GM21367 (cell line): ENCODE results near the gene PIGU.
"Not testable (repeated sequence)": the region's sequence is repeated elsewhere in the genome, so short reads cannot be mapped to it uniquely, and the experiment has no call there.

Experiments used
- ATAC-seq: cut with Tn5 transposase; IDR thresholded peaks from one replicate; pipeline ENCODE4 v1.9.1; 2021; ENCODE audit not compliant: unreplicated experiment

The PIGU gene

DNA sequence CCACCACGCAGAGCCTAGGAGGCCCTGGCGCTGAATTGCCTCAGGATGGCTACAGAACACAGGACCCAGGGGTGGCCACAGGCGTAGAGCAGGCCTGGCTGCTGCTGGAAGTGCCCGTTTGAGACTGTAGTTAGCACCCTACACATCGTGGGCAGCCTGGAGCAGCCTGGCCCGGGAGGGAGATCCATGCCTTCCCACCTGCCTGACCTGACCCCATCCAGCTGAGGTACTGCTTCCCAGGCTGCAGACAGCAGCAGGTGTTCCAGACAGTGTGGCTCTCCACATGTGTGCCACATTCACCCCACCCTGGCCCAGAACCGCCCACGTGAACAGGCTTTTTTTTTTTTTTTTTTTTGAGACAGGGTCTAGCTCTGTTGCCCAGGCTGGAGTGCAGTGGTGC lies 139.2 kb downstream of the PIGU start:
- ATAC-seq, result no peak

DNA sequence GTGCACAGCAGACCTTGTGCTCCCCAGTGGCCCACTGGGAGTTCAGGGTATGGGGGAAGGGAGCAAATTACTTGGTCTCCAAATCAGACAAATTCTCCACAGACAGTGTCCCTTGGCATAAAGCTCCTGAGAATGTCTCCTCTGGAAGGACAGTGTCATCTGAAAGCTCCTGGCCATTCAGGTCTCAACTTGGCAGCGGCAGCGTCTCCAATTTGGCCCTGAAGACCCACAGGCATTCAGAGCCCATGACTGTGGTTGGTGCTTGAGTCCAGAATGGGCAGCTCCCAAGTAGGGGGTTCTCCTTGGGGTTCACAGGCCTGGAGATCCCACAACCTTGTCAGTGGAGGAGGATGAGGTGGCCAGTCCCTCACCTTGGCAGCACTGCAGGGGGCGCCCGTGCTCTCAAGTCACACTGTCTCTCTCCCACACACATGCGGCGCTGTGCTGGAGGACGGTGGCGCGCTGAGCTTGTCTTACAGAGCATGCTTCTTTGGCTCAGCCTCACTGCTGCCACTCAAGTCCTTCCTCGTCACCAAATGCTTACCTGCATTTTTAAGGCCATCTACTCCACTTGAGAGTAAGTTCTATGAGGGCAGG lies 140.0 kb downstream of the PIGU start:
- ATAC-seq, result no peak

DNA sequence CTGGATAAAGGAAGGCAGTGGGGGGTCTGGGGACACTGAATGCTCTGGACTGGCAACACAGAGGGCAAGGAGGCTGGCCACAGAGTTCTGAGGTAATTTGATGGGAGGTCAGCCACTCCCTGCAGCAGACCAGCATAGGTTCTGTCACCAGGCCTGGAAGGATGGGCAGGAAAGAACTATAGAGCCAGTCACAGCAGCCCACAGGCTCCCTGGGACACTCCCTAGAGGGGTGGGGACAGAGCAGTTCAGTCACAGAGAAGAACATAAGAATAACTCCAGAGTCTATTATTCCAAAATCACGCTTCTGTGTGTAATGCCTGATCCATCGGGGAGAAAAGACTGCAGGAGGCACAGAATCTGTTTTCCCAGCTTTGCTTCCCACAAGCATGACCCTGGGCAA lies 141.0 kb downstream of the PIGU start:
- ATAC-seq, result no peak

DNA sequence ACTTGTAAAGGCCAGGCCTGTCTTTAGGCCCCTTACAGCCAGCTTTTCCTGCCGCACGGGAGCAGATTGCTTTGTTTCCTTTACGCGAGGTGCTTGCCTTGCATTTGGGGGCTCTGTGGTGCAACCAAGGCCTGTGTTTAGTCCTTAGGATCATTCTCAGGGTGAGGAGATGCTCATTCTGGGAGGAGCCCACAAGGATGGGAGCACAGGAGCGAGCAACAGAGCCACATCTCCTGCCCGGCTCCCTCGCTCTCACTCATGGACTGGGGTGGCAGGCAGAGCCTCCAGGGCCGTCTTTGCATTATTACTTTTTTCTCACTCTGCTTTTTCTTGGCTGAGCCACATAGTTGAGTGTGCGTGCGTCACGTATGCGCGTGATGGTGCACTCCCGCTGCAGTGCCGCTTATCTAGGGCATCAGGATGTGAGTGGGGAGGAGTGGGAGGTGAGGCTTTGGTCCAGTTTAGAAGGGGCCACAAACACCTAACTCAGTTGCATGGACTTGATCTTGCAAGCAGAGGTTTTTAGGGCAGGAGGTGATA lies 141.5 kb downstream of the PIGU start:
- no peak for ATAC-seq

DNA sequence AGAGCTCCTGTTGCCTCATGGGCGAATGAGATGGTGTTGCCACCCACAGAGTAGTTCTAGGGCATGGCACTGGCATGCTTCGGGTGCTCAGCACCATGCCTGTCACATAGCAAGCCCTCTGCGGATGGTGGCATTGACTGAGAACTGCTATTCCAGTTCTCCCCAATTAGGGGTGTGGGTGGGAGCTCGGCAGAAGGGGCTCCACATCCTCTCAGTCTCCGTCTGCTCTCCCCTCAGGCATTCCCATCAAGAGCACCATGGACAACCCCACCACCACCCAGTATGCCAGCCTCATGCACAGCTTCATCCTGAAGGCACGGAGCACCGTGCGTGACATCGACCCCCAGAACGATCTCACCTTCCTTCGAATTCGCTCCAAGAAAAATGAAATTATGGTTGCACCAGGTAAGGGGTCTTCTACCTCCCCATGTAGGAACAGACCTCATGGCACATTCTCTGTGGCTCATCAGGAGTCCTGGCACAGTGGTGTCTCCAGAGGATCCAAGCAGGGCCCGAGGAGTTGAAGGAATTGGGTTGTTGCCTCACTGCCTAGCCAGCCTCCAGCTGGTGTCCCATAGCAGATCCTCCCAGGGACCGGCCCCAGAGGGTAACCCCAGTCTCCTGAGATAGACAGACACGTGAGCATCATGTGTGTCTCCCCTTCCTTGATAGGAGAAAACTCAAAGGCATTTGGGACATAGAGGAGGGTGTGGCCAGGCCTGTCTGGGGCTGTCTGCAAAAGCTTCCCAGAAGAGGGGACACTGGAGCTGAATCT lies 142.3 kb downstream of the PIGU start:
- ATAC-seq, result no peak

DNA sequence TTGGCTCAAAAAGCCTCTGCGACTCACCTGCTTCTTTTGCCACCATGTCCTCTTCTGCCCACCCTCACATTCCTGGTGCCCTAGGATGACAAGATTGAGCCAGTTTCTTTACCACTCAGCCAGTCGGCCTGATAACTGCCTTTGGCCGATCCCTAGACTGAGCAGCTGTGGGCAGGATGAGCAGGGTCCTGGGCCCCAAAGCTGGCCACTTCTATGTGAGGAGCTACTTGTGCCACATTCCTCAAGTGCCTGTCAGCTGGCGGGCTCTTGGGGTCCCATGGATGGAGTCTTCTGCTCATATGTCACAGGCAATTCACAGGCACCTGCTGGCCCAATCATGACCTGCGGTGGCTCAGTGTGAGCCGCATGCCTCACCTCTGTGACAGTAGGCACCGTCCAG lies 144.1 kb downstream of the PIGU start:
- ATAC-seq, result no peak

DNA sequence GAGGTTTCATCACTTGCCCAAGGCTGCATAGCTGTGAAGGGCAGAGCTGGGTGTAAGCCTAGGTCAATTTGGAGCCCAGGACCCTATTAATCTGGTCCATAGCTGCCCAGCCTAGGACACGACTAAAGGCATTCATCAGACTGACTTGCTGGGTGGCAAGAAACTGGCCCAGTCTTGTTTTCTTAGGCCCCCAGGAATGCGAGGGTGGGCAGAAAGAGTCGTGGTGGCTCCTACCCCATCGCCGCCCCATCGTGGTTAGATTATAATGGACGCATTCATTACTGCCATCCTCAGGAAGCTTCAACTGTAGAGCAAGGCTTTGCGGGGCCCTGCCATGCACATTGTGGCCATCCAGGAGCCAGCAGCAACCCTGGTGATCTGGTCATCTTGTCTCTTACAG lies 144.6 kb downstream of the PIGU start:
- no peak for ATAC-seq

DNA sequence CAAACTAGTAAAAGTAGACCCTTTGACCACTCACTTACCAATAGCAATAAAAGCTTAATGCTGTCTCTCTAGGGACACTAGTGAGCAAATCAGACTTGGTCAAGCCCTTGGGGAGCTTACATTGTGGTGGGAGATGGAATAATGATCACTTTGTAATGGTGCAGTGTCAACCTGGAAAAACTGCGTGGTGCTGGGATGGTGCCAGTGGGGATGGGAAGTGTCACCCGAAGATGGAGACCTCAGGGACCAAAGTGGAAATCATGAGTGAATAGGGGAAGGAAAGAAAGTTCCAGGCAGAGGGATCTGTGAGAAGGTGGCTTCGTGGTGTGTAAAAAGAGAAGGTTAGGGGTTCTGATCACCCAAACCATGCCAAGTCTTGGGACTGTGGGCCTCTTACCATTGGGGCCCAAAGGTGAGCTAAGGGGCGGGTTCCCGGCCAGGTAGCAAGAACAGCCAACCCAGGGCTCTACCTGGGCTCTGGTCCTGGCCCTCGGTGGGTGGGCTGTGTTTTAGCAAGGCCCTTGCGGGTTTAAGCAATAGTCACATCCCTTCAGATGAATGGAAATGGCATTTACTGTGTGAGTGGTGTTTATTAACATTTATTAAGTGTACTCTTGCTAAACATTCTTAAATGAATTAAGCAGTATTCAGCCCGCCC lies 145.2 kb downstream of the PIGU start:
- ATAC-seq, result no peak

DNA sequence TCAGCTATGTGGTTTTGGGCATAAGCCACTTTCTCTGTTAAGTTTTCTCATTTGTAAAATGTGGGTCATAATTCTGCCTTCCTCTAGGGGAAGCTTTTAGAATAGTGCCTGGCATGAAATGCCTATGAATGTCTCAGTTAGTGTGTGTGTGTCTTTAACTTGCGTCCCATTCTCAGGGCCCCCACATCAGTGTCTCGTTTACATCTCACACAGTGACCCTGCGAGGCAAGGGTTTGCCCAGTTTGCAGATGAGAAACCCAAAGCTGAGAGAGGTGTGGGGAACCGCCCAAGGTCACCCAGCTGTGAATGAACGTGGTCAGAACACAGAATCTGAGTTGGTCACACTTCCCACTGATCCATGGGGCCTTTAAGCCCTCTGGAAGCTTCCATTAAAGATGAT lies 146.6 kb downstream of the PIGU start:
- no peak for ATAC-seq

DNA sequence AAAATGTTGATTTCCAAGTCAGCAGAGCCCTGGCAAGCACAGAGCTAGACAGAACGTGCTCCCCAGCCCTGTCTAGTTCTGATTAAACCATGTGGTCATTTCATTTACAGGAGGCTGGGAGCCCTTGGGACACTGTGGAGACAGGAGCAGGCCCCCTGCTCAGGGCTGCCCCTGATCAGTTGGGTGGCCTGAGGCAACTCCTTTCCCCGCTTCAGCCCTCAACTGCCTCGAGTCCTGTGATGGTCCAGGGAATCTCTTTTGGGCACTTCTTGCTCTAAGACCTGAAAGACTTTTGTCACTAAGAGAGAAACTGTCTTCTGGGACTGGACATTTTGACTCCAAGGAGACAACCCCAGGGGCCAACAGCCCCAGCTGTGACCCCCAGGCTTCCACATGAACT lies 147.2 kb downstream of the PIGU start:
- ATAC-seq, result no peak

DNA sequence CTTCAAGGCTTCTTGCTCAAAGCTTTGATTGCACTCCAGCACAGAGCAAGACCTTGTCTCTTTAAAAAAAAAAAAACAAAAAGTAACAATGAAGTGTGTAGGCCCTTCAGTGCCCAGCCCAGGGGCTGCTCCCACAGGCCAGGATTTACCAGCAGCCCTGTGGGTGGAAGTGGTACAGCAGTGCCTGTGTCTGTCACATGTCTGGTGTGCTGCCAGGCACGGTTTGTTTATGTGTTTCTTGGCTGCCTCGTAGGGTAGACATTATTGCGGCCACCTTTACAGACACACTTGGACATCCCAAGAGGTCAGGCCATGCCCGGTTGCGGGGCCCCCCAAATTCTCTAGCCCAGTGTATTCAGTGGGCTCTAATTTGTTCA lies 148.0 kb downstream of the PIGU start:
- ATAC-seq, result no peak

DNA sequence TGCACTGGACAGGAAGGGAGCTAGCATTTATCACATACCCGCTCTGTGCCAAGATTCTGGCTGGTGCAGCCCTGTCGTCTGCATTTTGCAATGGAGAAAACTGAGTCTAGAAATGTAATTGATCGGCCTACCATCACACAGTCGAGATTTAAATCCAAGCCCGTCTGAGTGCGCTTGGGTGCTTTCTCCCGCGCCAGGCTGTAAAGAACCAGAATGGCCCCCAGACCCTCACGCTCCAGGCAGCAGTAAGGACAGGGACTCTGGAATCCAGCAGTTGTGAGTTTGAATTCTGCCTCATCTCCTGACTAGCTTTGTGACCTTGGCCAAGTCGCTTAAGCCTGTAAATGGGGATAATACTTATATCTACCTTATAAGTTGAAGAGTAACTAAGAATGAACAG lies 149.9 kb downstream of the PIGU start:
- no peak for ATAC-seq

DNA sequence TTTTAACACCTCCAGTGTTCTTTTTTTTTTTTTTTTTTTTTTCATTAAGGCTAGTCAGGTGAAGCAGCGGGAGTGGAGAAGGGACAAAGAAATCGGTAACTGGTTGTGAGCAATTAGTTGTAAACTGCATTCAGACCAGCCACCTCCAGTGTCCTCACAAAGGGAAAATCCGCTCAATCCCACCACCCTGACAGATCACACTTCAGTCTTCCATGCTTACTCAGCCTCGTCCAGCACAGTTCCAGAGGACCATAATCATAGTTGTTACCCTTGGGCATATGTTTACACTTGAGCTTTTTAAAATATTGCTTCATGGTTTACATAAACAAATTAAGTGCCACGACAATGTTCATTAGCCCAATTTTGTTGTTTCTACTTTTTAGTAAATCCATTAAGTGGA lies 150.4 kb downstream of the PIGU start:
- ATAC-seq, result no peak

DNA sequence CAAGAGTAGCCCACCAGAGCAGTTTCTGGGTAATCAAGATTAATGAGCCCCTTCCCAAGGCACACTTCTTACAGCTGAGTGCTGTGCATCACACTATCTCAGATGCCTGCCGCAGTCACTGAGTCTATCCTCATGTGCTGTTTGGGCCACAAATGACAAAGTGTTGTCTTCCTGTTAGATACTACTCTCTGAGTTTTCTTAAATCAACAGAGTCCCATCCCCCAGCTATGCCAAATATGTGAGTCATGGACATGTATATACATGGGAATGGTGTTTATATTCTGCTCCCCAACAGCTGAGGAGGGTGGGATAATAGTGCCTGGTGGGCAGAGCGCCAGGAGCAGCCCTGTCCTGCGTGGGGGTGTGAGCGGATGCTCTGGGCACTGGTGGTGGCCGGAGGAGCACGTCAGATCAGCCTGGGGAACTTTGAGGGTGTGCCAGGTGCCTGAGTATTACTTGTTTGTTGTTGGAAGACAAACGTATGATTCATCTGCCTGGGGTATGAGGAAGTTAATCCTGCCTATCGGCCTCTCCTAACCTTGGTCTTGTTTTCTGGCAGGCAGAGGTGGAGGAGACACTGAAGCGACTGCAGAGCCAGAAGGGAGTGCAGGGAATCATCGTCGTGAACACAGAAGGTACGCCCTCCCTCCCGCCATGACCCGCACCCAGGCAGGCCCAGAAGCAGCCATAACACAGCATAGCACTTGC lies 151.0 kb downstream of the PIGU start:
- ATAC-seq, result no peak

DNA sequence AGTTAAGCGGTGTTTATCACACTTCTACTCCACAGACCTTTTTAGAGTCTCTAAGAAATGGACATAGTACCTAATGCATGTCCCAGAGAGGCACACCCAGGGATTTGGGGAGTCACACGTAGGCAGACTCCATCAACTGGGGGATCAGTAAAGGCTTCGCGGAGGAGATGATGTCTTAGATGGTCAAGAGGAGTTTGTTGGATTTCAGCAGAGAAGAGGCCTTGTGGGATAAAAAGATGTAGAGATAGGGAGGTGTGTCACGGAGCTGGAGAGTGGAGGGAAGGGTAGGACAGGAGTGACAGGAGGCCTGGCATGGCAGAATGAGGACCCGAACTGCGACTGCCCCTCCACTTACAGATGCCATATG lies 151.6 kb downstream of the PIGU start:
- no peak for ATAC-seq

DNA sequence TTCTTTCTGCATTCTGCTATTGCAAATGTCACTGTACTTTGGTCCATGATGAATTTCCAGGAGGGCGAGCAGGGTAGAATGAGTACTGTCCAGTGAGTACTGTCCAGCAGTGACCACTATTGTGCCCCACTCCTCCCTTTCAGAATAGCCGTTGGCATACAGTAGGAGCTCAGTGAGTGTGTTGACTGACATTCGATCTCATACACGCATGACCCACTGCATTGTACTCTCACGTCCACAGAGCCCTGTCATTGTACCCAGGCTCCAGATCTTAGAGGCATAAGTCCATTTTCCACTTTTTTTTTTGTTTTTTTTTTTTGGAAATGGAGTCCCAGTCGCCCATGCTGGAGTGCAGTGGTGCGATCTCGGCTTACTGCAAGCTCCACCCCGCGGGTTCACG lies 152.5 kb downstream of the PIGU start:
- ATAC-seq, result no peak

DNA sequence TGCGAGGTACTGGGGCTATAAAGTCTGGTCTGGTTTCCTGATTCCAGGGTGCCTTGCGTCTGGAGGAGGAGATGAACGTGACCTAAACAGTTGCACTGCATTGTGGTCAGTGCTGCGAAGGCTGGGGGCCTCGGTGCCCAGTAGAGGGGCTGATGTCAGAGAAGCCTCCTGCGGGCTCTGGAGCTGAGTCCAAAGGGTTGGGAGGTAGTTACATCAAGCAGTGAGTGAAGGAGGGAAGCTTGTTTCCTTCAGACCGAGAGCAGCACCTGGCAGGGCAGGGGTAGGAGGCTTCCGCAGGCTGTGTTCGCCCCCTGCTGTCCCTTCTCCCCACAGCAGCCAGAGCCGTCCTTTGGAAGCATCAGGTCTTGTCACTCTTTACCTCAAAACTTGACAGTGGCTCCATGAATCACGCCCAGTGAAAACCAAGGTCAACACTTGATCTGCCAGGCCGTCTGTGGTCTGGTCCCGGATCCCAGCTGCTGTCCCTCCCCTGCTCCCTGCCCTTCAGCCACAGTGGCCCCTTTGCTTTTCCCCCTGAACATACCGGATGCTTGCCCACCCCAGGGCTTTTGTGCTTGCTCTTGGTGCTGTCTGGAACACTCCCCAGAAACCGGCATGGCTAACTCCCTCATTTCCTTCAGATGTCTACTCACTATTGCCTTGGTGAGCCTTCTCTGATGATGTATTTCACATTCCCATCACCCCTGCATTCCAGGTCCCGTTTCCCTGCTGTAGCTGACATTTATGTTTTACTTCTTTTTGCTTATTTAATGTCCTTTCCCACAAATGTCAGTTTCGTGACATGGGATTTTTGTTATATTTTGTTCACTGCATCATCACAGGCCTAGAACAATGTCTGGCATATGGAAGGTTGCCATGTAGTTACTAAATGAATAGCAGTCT lies 153.7 kb downstream of the PIGU start:
- ATAC-seq, result no peak

DNA sequence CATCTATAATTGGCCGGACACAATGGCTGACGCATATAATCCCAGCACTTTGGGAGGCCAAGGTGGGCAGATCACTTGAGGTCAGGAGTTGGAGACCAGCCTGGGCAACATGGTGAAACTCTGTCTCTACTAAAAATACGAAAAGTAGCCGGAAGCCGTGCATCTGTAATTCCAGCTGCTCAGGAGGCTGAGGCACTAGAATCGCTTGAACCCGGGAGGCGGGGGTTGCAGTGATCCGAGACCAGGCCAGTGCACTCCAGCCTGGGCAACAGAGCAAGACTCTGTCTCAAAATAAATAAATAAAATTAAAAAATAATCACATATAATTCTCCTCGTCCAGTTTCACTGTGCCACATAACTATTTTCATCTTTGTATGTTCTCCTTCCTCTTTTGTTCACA lies 157.1 kb downstream of the PIGU start:
- not testable (repeated sequence) for ATAC-seq

DNA sequence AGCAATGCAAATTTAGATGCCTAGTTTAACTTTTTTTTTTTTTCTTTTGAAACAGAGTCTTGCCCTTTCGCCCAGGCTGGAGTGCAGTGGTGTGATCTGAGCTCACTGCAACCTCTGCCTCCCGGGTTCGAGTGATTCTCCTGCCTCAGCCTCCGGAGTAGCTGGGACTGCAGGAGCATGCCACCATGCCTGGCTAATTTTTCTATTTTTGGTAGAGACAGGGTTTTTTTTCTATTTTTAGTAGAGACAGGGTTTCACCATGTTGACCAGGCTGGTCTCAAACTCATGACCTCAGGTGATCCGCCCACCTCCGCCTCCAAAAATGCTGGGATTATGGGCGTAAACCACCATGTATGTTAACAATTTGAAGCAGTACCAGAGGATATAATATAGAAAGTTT lies 158.0 kb downstream of the PIGU start:
- ATAC-seq, result not testable (repeated sequence)

DNA sequence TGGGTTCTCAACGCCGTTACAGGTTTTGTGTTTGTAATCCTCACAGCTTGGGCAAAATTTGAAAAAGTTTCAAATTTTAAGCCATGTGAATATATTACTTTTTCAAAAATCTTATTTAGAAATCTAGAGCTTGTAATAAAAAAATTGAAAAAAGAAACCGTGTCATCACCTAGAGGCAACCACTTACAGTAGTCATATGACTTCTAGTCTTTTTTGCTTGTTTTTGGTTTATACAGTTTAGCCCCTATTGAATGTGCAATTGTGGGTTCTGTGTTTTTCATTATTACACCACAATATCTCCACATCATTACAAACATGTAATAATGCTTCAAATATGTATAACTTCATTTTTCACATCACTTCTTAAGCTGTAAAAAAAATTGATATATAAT lies 159.8 kb downstream of the PIGU start:
- ATAC-seq, result no peak
